Activated CD4-positive, alpha-beta T cell treated with anti-CD3 and anti-CD28 coated beads, Interleukin-2, amount 50 U/mL, for 24 hours (primary cell): ENCODE measurements around the gene SRP68.
"Not testable (repeated sequence)": the region's sequence is repeated elsewhere in the genome, so short reads cannot be mapped to it uniquely, and the experiment has no call there.

Source experiments
- DNase-seq, 2 donors: peaks; one replicate each; pipeline ENCODE4 v3.0.0-alpha.2; 2020; ENCODE audit warnings: low read depth in 1 of 2, low spot score in 1 of 2

The SRP68 gene

GRCh38 chr17:76076765-76077583 is 4.7 kb upstream of the SRP68 start:
- DNase-seq = no peak

- no peak for DNase-seq
Measured at GRCh38 chr17:76076146-76076764, 3.9 kb upstream of the SRP68 start.

GRCh38 chr17:76075364-76076145 is 3.2 kb upstream of the SRP68 start:
- no peak for DNase-seq

GRCh38 chr17:76074390-76075363 is 2.4 kb upstream of the SRP68 start, which contains the start of gene GALR2:
TSS of gene GALR2 (plus strand) at chr17:76074781. CDS start at chr17:76074884, 103 bp downstream.
- no peak for DNase-seq

GRCh38 chr17:76071531-76072147 is 678 bp downstream of the SRP68 start:
- peak in 1 of 2 donors; percentile 38 for DNase-seq

- DNase-seq = no peak
Measured at GRCh38 chr17:76065775-76066174, 6.5 kb downstream of the SRP68 start.

GRCh38 chr17:76063875-76064546 is 8.3 kb downstream of the SRP68 start:
- peak in 1 of 2 donors; percentile 58 for DNase-seq

GRCh38 chr17:76058264-76058663 is 14.1 kb downstream of the SRP68 start:
- DNase-seq = not testable (repeated sequence)

- no peak for DNase-seq
Measured at GRCh38 chr17:76056882-76057281, 15.4 kb downstream of the SRP68 start.

- no peak for DNase-seq
Measured at GRCh38 chr17:76054112-76054476, 18.2 kb downstream of the SRP68 start.

- no peak for DNase-seq
Measured at GRCh38 chr17:76053246-76054111, 18.8 kb downstream of the SRP68 start.

GRCh38 chr17:76051561-76051960 is 20.8 kb downstream of the SRP68 start:
- DNase-seq = no peak

- no peak for DNase-seq
Measured at GRCh38 chr17:76050538-76051467, 21.5 kb downstream of the SRP68 start.

- no peak for DNase-seq
Measured at GRCh38 chr17:76049836-76050537, 22.3 kb downstream of the SRP68 start.

- no peak for DNase-seq
Measured at GRCh38 chr17:76049239-76049638, 23.1 kb downstream of the SRP68 start.

- no peak for DNase-seq
Measured at GRCh38 chr17:76048711-76049110, 23.6 kb downstream of the SRP68 start.

GRCh38 chr17:76048025-76048605 is 24.2 kb downstream of the SRP68 start:
- DNase-seq = no peak
